ENCODE measurements around the gene SIRPG. TPM values are rescaled to one million over a fixed set of nuclear protein-coding genes. Genes with fewer than 3 reads are reported as not detected.

SIRPG gene
- total RNA-seq, 1 donor from 2014 or later: not detected

DNA sequence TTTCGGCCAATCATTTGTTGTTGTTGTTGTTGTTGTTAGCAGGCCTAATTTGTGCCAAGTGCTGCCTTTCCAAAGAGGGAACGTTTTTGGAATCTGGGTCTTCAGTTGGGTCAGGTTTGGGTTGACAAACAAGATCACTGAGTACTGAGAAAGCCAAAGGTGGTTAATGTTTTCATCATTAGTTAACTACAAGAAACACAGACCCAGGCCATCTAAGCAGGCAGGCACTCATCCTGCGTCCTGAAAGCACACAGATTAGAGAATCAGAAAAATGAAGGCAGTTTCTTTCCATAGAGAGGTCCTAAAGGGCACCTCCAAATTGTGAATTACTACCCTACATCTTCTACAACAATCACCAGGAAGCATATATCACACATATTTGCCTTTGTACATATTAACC, 15.1 kb upstream of the SIRPG start:
- Histone ChIP-seq H3K4me1 (peaks cover 18% of the 10 kb centered on the region), H2AFZ (replicated peaks) (no peak overlapping the region), H3K36me3 (no peaks in the 10 kb centered on the region), H3K27ac (no peak overlapping the region), H3K79me2 (ENCODE audit: low read depth) (no peaks in the 10 kb centered on the region), H4K20me1 (ENCODE audit: low read depth) (peaks cover 6% of the 10 kb centered on the region), H3K9me3 (ENCODE audit: low read depth) (no peaks in the 10 kb centered on the region), H3K4me2 (no peak overlapping the region), H3K9ac (no peak overlapping the region), H3K27me3 (peaks cover 97% of the 10 kb centered on the region), H3F3A (ENCODE audit: low read depth) (peaks cover 18% of the 10 kb centered on the region), H3K4me3 (no peak overlapping the region)
- no peak for DNase-seq (ENCODE audit: low spot score)
- H3K4me3 Mint-ChIP-seq: no peak overlapping the region
- no peaks in the 10 kb centered on the region for H3K36me3 Mint-ChIP-seq
- peaks cover 2% of the 10 kb centered on the region for H3K9me3 Mint-ChIP-seq
- no peak overlapping the region for H3K27ac Mint-ChIP-seq
- TF ChIP-seq, protein P1, sequence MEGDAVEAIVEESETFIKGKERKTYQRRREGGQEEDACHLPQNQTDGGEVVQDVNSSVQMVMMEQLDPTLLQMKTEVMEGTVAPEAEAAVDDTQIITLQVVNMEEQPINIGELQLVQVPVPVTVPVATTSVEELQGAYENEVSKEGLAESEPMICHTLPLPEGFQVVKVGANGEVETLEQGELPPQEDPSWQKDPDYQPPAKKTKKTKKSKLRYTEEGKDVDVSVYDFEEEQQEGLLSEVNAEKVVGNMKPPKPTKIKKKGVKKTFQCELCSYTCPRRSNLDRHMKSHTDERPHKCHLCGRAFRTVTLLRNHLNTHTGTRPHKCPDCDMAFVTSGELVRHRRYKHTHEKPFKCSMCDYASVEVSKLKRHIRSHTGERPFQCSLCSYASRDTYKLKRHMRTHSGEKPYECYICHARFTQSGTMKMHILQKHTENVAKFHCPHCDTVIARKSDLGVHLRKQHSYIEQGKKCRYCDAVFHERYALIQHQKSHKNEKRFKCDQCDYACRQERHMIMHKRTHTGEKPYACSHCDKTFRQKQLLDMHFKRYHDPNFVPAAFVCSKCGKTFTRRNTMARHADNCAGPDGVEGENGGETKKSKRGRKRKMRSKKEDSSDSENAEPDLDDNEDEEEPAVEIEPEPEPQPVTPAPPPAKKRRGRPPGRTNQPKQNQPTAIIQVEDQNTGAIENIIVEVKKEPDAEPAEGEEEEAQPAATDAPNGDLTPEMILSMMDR (IDR thresholded peaks at IDR 0.05): no peak
- no peak for TF ChIP-seq EZH2 (IDR thresholded peaks at IDR 0.05)
- no peak for TF ChIP-seq EZH2phosphoT487 (IDR thresholded peaks at IDR 0.05)
- peaks cover 21% of the 10 kb centered on the region for H3K4me1 Mint-ChIP-seq
- H3K27me3 Mint-ChIP-seq (ENCODE audit: insufficient read depth, low read depth): peaks cover 9% of the 10 kb centered on the region

DNA sequence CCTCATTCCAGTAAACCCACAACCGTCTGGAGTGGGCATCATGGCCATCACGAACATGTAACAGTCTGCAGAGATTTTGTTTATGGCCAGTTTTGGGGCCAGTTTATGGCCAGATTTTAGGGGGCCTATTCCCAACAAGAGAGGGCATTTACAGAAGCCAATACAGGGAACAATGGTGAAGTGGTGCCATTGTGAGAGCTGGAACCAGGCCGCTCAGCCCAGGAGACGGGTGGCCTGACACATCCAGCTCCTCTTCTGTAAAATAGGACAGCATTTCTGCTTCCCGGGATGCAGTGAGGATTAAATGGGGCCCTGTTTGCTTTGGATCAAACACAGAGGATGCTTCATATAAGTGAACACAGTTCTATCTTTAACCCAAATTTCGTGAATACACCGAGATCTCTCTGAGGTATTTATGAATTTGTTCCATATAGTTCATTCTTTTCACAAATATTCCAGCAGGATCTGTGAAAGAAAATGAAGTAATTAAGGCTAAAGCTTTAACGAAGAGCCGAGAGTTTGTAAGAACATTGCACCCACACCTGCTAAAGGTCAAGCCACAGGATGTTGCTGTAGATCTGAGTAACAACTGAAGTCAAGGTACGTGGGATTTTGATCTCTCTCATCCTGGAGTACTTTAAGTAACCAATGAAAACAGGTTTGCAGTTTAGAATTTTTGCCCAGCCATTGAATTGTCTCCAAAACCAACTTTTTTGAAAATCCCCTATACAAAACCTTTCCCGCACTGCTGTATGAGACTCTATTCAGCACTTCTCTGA, 14.5 kb upstream of the SIRPG start:
- no peak overlapping the region for H3K9ac ChIP-seq

DNA sequence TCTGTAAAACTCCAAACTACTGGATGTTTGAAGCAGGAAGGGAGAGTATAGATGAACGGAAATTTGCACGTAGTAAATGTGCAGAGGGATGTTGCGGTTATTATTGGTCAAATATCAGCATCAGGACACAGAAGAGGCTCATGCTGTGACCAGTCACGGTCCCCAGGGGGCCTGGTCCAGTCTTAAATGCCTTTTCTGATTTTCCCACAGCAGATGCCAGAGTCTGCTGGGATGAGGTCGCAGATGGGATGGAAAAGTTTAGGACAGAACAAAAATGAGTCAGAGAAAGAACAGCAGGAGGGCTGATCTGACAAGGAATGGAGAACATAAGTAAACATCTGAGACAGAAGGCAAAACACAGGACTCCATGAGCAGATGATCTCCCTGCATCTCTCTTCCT, 11.7 kb upstream of the SIRPG start:
- peak overlapping the region; percentile 5 for H3K4me3 Mint-ChIP-seq
- no peak for DNase-seq (ENCODE audit: low spot score)
- TF ChIP-seq, protein P1 (IDR thresholded peaks at IDR 0.05): no peak
- TF ChIP-seq EZH2 (IDR thresholded peaks at IDR 0.05) (no peak), EZH2phosphoT487 (IDR thresholded peaks at IDR 0.05) (no peak)

More for the DNA sequence above, 14.5 kb upstream of the SIRPG start:
- no peak overlapping the region for H2AFZ ChIP-seq (replicated peaks)
- TF ChIP-seq EZH2phosphoT487 (IDR thresholded peaks at IDR 0.05) (no peak), EZH2 (IDR thresholded peaks at IDR 0.05) (no peak)
- TF ChIP-seq, protein P1 (IDR thresholded peaks at IDR 0.05): no peak
- no peaks in the 10 kb centered on the region for H3K36me3 ChIP-seq
- no peak overlapping the region for H3K4me3 ChIP-seq
- Mint-ChIP-seq H3K4me3 (no peak overlapping the region), H3K4me1 (peaks cover 21% of the 10 kb centered on the region), H3K27me3 (ENCODE audit: insufficient read depth, low read depth) (peaks cover 9% of the 10 kb centered on the region), H3K9me3 (peaks cover 2% of the 10 kb centered on the region), H3K27ac (no peak overlapping the region), H3K36me3 (no peaks in the 10 kb centered on the region)
- DNase-seq (ENCODE audit: low spot score): no peak
- no peak overlapping the region for H3K4me2 ChIP-seq
- peaks cover 90% of the 10 kb centered on the region for H3K27me3 ChIP-seq
- no peak overlapping the region for H3K27ac ChIP-seq
- H3K4me1 ChIP-seq: peaks cover 18% of the 10 kb centered on the region
- H4K20me1 ChIP-seq (ENCODE audit: low read depth): peaks cover 6% of the 10 kb centered on the region
- H3K9me3 ChIP-seq (ENCODE audit: low read depth): no peaks in the 10 kb centered on the region
- H3K79me2 ChIP-seq (ENCODE audit: low read depth): no peaks in the 10 kb centered on the region
- peaks cover 18% of the 10 kb centered on the region for H3F3A ChIP-seq (ENCODE audit: low read depth)

More for the DNA sequence above, 11.7 kb upstream of the SIRPG start:
- H3K36me3 Mint-ChIP-seq: no peaks in the 10 kb centered on the region
- Histone ChIP-seq H4K20me1 (ENCODE audit: low read depth) (peaks cover 6% of the 10 kb centered on the region), H3K27me3 (peaks cover 63% of the 10 kb centered on the region), H3K4me2 (no peak overlapping the region), H3K36me3 (no peaks in the 10 kb centered on the region), H3K27ac (no peak overlapping the region), H3K4me3 (no peak overlapping the region), H3K4me1 (peaks cover 17% of the 10 kb centered on the region), H3K9ac (no peak overlapping the region), H3F3A (ENCODE audit: low read depth) (peaks cover 16% of the 10 kb centered on the region), H2AFZ (replicated peaks) (no peak overlapping the region), H3K9me3 (ENCODE audit: low read depth) (no peaks in the 10 kb centered on the region), H3K79me2 (ENCODE audit: low read depth) (no peaks in the 10 kb centered on the region)
- H3K27ac Mint-ChIP-seq: peak overlapping the region; percentile 88
- peaks cover 2% of the 10 kb centered on the region for H3K9me3 Mint-ChIP-seq
- H3K4me1 Mint-ChIP-seq: peaks cover 21% of the 10 kb centered on the region
- peaks cover 9% of the 10 kb centered on the region for H3K27me3 Mint-ChIP-seq (ENCODE audit: insufficient read depth, low read depth)
